ENCODE measurements around the gene AFF3.

AFF3 gene

DNA sequence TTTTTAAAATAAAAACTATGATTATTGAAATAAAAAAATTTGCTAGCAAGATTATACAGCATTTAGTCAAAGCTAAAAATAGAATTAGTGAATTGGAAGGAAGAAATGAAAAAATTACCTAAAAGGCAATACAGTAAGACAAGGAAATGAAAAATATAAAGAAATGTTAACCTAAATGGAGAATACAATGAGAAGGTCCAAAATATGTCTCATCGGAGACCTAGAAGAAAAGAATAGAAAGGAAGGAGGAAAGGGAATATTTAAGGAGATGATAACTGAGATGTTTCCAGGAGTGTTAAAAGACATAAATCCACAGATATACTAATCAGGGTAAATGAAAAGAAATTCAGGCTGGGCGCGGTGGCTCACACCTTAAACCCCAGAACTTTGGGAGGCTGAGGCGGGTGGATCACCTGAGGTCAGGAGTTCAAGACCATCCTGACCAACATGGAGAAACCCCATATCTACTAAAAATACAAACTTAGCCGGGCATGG, 78.9 kb downstream of the AFF3 start:
- Mint-ChIP-seq H3K4me3 (no peak overlapping the region), H3K4me1 (peaks cover 45% of the 10 kb centered on the region), H3K27me3 (ENCODE audit: low read depth, poor library complexity) (no peaks in the 10 kb centered on the region), H3K27ac (no peak overlapping the region), H3K9me3 (peaks cover 35% of the 10 kb centered on the region), H3K36me3 (ENCODE audit: low read depth) (peaks cover 76% of the 10 kb centered on the region)
- DNase-seq = no peak
- TF ChIP-seq, protein P1, sequence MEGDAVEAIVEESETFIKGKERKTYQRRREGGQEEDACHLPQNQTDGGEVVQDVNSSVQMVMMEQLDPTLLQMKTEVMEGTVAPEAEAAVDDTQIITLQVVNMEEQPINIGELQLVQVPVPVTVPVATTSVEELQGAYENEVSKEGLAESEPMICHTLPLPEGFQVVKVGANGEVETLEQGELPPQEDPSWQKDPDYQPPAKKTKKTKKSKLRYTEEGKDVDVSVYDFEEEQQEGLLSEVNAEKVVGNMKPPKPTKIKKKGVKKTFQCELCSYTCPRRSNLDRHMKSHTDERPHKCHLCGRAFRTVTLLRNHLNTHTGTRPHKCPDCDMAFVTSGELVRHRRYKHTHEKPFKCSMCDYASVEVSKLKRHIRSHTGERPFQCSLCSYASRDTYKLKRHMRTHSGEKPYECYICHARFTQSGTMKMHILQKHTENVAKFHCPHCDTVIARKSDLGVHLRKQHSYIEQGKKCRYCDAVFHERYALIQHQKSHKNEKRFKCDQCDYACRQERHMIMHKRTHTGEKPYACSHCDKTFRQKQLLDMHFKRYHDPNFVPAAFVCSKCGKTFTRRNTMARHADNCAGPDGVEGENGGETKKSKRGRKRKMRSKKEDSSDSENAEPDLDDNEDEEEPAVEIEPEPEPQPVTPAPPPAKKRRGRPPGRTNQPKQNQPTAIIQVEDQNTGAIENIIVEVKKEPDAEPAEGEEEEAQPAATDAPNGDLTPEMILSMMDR (IDR thresholded peaks at IDR 0.05) = no peak

DNA sequence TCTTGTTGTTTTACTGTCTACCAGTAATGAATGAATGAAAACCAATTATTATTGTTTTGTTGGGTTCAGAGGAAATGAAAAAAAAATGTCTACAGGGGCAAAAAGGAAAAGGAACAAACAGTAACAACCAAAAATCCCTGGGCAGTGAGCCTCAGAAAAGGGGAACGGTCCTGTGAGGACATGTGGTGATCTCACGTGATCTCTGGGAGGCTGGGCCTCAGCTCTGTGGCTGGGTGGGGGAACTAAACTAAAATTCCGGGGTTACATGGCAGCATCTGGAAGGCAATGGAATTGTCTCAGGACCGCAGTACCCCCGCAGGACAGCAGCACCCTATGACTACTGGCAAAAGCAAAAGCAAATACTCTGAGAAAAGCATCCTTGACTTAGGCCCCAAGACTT, 80.1 kb downstream of the AFF3 start:
- no peak for DNase-seq
- peaks cover 76% of the 10 kb centered on the region for H3K36me3 Mint-ChIP-seq (ENCODE audit: low read depth)
- peak overlapping the region; percentile 11 for H3K4me3 Mint-ChIP-seq
- no peaks in the 10 kb centered on the region for H3K27me3 Mint-ChIP-seq (ENCODE audit: low read depth, poor library complexity)
- H3K9me3 Mint-ChIP-seq = peaks cover 35% of the 10 kb centered on the region
- H3K4me1 Mint-ChIP-seq = peaks cover 43% of the 10 kb centered on the region
- peak overlapping the region; percentile 74 for H3K27ac Mint-ChIP-seq
- TF ChIP-seq, protein P1 (IDR thresholded peaks at IDR 0.05) = no peak

DNA sequence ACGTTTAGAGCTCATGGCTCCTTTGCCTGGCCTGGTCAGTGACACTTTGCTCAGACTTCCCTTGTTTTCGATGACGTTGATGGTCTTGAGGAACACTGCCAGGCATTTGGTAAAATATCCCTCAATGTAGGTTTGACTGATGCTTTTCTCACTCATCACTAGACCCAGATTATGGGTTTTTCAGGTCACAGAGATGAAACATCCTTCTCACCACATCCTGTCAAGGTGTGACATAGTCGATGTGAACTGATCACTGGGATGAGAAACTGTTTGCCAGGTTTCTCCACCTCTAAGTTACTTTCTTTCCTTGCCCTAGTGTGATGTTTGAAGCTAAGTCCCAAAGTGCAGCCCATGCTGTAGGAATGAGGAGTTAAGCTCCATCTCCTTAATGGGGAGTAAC, 81.5 kb downstream of the AFF3 start:
- Mint-ChIP-seq H3K27ac (no peak overlapping the region), H3K4me1 (peaks cover 42% of the 10 kb centered on the region), H3K36me3 (ENCODE audit: low read depth) (peaks cover 74% of the 10 kb centered on the region)

DNA sequence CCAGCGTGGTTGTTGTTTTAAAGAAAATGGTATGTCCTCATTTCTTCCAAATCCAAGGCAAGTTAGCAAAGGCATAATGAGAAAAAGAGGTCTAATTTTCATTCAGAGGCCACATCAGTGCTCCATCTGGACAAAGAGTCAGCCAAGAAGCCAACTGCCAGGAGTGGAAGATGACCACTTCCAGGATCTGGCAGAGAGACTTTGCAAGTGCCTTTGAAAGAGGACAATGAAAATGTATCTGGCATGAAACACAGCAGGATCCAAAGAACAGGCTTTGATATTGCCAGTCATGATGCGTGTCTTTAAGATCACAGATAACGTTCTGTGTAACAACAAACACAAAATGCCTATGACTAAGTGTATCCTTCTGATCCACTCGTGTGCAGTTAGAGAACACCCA, 82.8 kb downstream of the AFF3 start:
- H3K4me3 Mint-ChIP-seq = no peak overlapping the region
- H3K9me3 Mint-ChIP-seq = peaks cover 29% of the 10 kb centered on the region
- H3K27me3 Mint-ChIP-seq (ENCODE audit: low read depth, poor library complexity) = no peaks in the 10 kb centered on the region
- H3K4me1 Mint-ChIP-seq = peaks cover 50% of the 10 kb centered on the region
- H3K27ac Mint-ChIP-seq = no peak overlapping the region
- no peak for DNase-seq
- TF ChIP-seq, protein P1 (IDR thresholded peaks at IDR 0.05) = no peak
- peaks cover 75% of the 10 kb centered on the region for H3K36me3 Mint-ChIP-seq (ENCODE audit: low read depth)

More for the DNA sequence above, 81.5 kb downstream of the AFF3 start:
- TF ChIP-seq, protein P1 (IDR thresholded peaks at IDR 0.05) = no peak
- no peak for DNase-seq
- Mint-ChIP-seq H3K9me3 (peaks cover 35% of the 10 kb centered on the region), H3K27me3 (ENCODE audit: low read depth, poor library complexity) (no peaks in the 10 kb centered on the region), H3K4me3 (no peak overlapping the region)

DNA sequence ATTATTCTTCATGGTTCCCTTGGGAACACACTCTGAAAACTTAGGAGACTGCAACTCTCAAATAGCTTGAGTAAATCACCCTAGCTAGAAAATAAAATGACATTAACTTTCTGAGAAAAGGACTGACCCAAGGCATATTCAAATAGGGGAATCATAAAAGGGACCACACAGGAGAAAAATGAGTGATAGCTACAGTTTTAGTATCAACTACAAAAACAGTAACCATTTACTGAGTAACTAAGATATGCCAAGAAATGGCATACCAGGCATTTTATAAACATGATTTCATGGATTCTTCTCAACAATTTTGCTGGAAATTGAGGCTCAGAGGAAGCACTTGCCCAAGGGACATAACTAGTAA, 84.5 kb downstream of the AFF3 start:
- peaks cover 75% of the 10 kb centered on the region for H3K36me3 Mint-ChIP-seq (ENCODE audit: low read depth)
- no peak overlapping the region for H3K4me3 Mint-ChIP-seq
- no peak for DNase-seq
- H3K27ac Mint-ChIP-seq = no peak overlapping the region
- peaks cover 63% of the 10 kb centered on the region for H3K4me1 Mint-ChIP-seq
- H3K27me3 Mint-ChIP-seq (ENCODE audit: low read depth, poor library complexity) = no peaks in the 10 kb centered on the region
- H3K9me3 Mint-ChIP-seq = peaks cover 11% of the 10 kb centered on the region
- TF ChIP-seq, protein P1 (IDR thresholded peaks at IDR 0.05) = no peak

DNA sequence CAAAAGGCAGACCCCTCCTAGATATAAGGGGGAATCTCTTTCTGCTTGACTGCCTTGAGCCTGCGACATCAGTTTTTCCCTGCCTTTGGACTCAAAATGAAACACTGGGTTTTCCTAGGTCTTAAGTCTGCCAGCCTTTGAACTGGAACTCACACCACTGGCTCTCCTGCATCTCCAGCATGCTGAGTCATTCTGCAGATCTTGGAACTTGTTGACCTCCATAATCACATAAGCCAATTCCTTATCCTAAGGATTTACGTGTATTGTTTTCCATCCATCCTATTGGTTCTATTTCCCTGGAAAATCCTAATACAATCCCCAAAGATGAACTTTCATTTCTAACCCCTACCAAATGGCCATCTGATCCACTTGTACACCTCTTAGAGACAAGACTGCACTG, 88.0 kb downstream of the AFF3 start:
- H3K27me3 Mint-ChIP-seq (ENCODE audit: low read depth, poor library complexity) = peaks cover 6% of the 10 kb centered on the region
- H3K4me1 Mint-ChIP-seq = peaks cover 60% of the 10 kb centered on the region
- H3K9me3 Mint-ChIP-seq = no peaks in the 10 kb centered on the region
- DNase-seq = no peak
- H3K4me3 Mint-ChIP-seq = no peak overlapping the region
- no peak overlapping the region for H3K27ac Mint-ChIP-seq
- TF ChIP-seq, protein P1 (IDR thresholded peaks at IDR 0.05) = no peak
- H3K36me3 Mint-ChIP-seq (ENCODE audit: low read depth) = peaks cover 80% of the 10 kb centered on the region
